Thymus (tissue), 11 donors: ENCODE results near the gene GNB1. TPM values are rescaled to one million over a fixed set of nuclear protein-coding genes. Genes with fewer than 3 reads are reported as not detected.

Source experiments
- DNase-seq, 9 donors: peaks; one replicate each; pipeline ENCODE4 v3.0.0-alpha.2; 2013; ENCODE audit warnings: low spot score in 9 of 9, low read depth in 6 of 9, missing footprints in 1 of 9
- H3K27ac ChIP-seq, 2 donors: one replicate each; pipeline ENCODE4 v1.5.1; 2013; ENCODE audit warnings: control low read depth in 1 of 2, low read depth in 1 of 2, low read length in 1 of 2, mild to moderate bottlenecking in 1 of 2, moderate library complexity in 1 of 2
- H3K27me3 ChIP-seq, 2 donors: one replicate each; pipeline ENCODE4 v1.5.1; 2013; ENCODE audit warnings: low read length in 1 of 2; ENCODE audit not compliant: control insufficient read depth in 2 of 2, insufficient read depth in 1 of 2
- H3K36me3 ChIP-seq, 2 donors: one replicate each; pipeline ENCODE4 v1.5.1; 2013; ENCODE audit warnings: low read length in 1 of 2, mild to moderate bottlenecking in 1 of 2, moderate library complexity in 1 of 2; ENCODE audit not compliant: control insufficient read depth in 2 of 2, insufficient read depth in 2 of 2
- H3K4me1 ChIP-seq, 2 donors: one replicate each; pipeline ENCODE4 v1.5.1; 2013; ENCODE audit warnings: low read length in 2 of 2; ENCODE audit not compliant: control insufficient read depth in 2 of 2, insufficient read depth in 2 of 2
- H3K4me3 ChIP-seq, 2 donors: one replicate each; pipeline ENCODE4 v1.5.1; 2013; ENCODE audit warnings: low read length in 2 of 2, control low read depth in 1 of 2, mild to moderate bottlenecking in 1 of 2
- H3K9me3 ChIP-seq, 2 donors: one replicate each; pipeline ENCODE4 v1.5.1; 2013; ENCODE audit warnings: low read length in 1 of 2, mild to moderate bottlenecking in 1 of 2; ENCODE audit not compliant: control insufficient read depth in 2 of 2, insufficient read depth in 1 of 2
- WGBS: extraction: QIAGEN DNeasy Blood & Tissue Kit; methylation state at CpG from one replicate; pipeline ENCODE4 v1.1.7; 2013; 5-methylcytosine and 5-hydroxymethylcytosine counted together
- polyA plus RNA-seq: library from polyadenylated mRNA; stranded (reverse); fragments of 200-250 nt; gene quantifications from one replicate; pipeline ENCODE4 v1.2.3, GENCODE V29; 2013
- total RNA-seq: library from RNA; stranded (reverse); fragments of 120-200 nt; gene quantifications from one replicate; pipeline ENCODE4 v1.2.4, GENCODE V29; 2013
- donor health status: healthy.

Gene GNB1
- total and polyA plus RNA-seq, 2 donors: 45.1 to 123 TPM

GRCh38 chr1:1786836-1787605 lies 103.9 kb downstream of the GNB1 start:
- Histone ChIP-seq H3K36me3 (peaks cover 67 to 73% of the 10 kb centered on the region in 2 donors), H3K9me3 (no peaks in the 10 kb centered on the region), H3K27me3 (no peaks in the 10 kb centered on the region), H3K27ac (no peak overlapping the region), H3K4me3 (no peak overlapping the region), H3K4me1 (peaks cover 13 to 16% of the 10 kb centered on the region in 2 donors)
- WGBS: 96% methylated on average over 20 of the region's 20 CpGs
- no peak for DNase-seq

- peaks cover 60 to 62% of the 10 kb centered on the region in 2 donors for H3K36me3 ChIP-seq
- no peak overlapping the region for H3K27ac ChIP-seq
- H3K4me1 ChIP-seq: peaks cover 23 to 29% of the 10 kb centered on the region in 2 donors
- whole genome bisulfite sequencing: 96% methylated on average over 10 of the region's 10 CpGs
- no peaks in the 10 kb centered on the region for H3K27me3 ChIP-seq
- H3K4me3 ChIP-seq: no peak overlapping the region
- DNase-seq: no peak
- H3K9me3 ChIP-seq: no peaks in the 10 kb centered on the region
Observed at GRCh38 chr1:1785666-1786065, 105.2 kb downstream of the GNB1 start.

- Histone ChIP-seq H3K9me3 (no peaks in the 10 kb centered on the region), H3K4me1 (peaks cover 30 to 37% of the 10 kb centered on the region in 2 donors), H3K4me3 (no peak overlapping the region), H3K27me3 (no peaks in the 10 kb centered on the region), H3K27ac (no peak overlapping the region), H3K36me3 (peaks cover 52 to 55% of the 10 kb centered on the region in 2 donors)
- DNase-seq: no peak
- 96% methylated on average over 13 of the region's 13 CpGs for WGBS
Observed at GRCh38 chr1:1784933-1785332, 106.0 kb downstream of the GNB1 start.

GRCh38 chr1:1783320-1783719 lies 107.6 kb downstream of the GNB1 start:
- no peak for DNase-seq
- H3K4me3 ChIP-seq: no peak overlapping the region
- H3K27me3 ChIP-seq: no peaks in the 10 kb centered on the region
- WGBS: 95% methylated on average over 8 of the region's 8 CpGs
- peaks cover 36 to 39% of the 10 kb centered on the region in 2 donors for H3K36me3 ChIP-seq
- H3K4me1 ChIP-seq: peaks cover 40 to 50% of the 10 kb centered on the region in 2 donors
- no peaks in the 10 kb centered on the region for H3K9me3 ChIP-seq
- H3K27ac ChIP-seq: peak overlapping the region in 1 of 2 donors; percentile 71

- Histone ChIP-seq H3K4me3 (peak overlapping the region; percentile 2 to 20), H3K27ac (peak overlapping the region; percentile 66 to 79), H3K27me3 (no peaks in the 10 kb centered on the region), H3K9me3 (no peaks in the 10 kb centered on the region), H3K4me1 (peaks cover 41 to 52% of the 10 kb centered on the region in 2 donors), H3K36me3 (peaks cover 29 to 32% of the 10 kb centered on the region in 2 donors)
- DNase-seq: peak in 1 of 9 donors; percentile 55
- 40% methylated on average over 36 of the region's 36 CpGs for WGBS
Observed at GRCh38 chr1:1782399-1783221, 108.3 kb downstream of the GNB1 start.

- peaks cover 49 to 62% of the 10 kb centered on the region in 2 donors for H3K4me1 ChIP-seq
- 95% methylated on average over 7 of the region's 7 CpGs for WGBS
- H3K36me3 ChIP-seq: peaks cover 20 to 21% of the 10 kb centered on the region in 2 donors
- no peak overlapping the region for H3K4me3 ChIP-seq
- no peaks in the 10 kb centered on the region for H3K27me3 ChIP-seq
- peak in 1 of 9 donors; percentile 13 for DNase-seq
- peak overlapping the region; percentile 43 to 96 for H3K27ac ChIP-seq
- no peaks in the 10 kb centered on the region for H3K9me3 ChIP-seq
Observed at GRCh38 chr1:1781526-1781903, 109.4 kb downstream of the GNB1 start.

- Histone ChIP-seq H3K4me3 (no peak overlapping the region), H3K4me1 (peaks cover 51 to 67% of the 10 kb centered on the region in 2 donors), H3K27ac (peak overlapping the region; percentile 89 to 96), H3K9me3 (no peaks in the 10 kb centered on the region), H3K36me3 (peaks cover 14% of the 10 kb centered on the region in 2 donors), H3K27me3 (no peaks in the 10 kb centered on the region)
- DNase-seq: no peak
- WGBS: 76% methylated on average over 7 of the region's 7 CpGs
Observed at GRCh38 chr1:1780598-1781525, 110.0 kb downstream of the GNB1 start.

- Histone ChIP-seq H3K4me1 (peaks cover 55 to 73% of the 10 kb centered on the region in 2 donors), H3K4me3 (no peak overlapping the region), H3K27me3 (no peaks in the 10 kb centered on the region), H3K36me3 (peaks cover 5 to 6% of the 10 kb centered on the region in 2 donors), H3K27ac (peak overlapping the region; percentile 89 to 96), H3K9me3 (no peaks in the 10 kb centered on the region)
- WGBS: 52% methylated on average over 19 of the region's 19 CpGs
- peak in 7 of 9 donors; percentile 44 to 85 (median 62) for DNase-seq
Observed at GRCh38 chr1:1779691-1780597, 110.9 kb downstream of the GNB1 start.
